Measurements from ENCODE around the gene DEPDC7.

DNA sequence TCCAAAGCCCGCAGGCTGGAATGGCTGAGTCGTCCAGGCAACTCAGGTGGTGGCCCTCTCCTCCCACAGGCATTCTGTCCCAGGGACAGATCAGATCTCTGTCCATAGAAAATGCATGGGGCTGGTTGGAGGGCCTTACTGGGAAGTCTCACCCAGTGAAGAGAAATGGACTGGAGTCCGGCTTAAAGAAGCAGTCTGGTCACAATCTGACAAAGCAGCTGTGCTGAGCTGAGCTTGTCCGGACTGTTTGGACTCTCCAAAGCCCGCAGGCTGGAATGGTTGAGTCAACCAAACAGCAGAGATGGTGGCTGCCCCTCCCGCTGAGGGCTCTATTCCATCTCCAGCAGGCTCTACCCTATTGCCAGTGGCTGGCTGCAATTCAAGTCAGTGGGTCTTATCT, 14.4 kb upstream of the DEPDC7 start:
- TF ChIP-seq TAF1 (IDR thresholded peaks at IDR 0.05; ENCODE audit: control insufficient read depth, extremely low read depth, insufficient read depth, low read length, severe bottlenecking), result no peak
- no peak for TF ChIP-seq HCFC1 (IDR thresholded peaks at IDR 0.05; ENCODE audit: low read depth, low read length)
- TF ChIP-seq, protein P1, sequence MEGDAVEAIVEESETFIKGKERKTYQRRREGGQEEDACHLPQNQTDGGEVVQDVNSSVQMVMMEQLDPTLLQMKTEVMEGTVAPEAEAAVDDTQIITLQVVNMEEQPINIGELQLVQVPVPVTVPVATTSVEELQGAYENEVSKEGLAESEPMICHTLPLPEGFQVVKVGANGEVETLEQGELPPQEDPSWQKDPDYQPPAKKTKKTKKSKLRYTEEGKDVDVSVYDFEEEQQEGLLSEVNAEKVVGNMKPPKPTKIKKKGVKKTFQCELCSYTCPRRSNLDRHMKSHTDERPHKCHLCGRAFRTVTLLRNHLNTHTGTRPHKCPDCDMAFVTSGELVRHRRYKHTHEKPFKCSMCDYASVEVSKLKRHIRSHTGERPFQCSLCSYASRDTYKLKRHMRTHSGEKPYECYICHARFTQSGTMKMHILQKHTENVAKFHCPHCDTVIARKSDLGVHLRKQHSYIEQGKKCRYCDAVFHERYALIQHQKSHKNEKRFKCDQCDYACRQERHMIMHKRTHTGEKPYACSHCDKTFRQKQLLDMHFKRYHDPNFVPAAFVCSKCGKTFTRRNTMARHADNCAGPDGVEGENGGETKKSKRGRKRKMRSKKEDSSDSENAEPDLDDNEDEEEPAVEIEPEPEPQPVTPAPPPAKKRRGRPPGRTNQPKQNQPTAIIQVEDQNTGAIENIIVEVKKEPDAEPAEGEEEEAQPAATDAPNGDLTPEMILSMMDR (IDR thresholded peaks at IDR 0.05 in 2 of 3, conservative IDR thresholded peaks at IDR 0.05 in 1 of 3; ENCODE audit: insufficient read depth in 2 of 3, low read depth in 1 of 3, low read length in 3 of 3), result no peak
- no peak for TF ChIP-seq CBFA2T2 (conservative IDR thresholded peaks at IDR 0.05)
- TF ChIP-seq, protein P2, sequence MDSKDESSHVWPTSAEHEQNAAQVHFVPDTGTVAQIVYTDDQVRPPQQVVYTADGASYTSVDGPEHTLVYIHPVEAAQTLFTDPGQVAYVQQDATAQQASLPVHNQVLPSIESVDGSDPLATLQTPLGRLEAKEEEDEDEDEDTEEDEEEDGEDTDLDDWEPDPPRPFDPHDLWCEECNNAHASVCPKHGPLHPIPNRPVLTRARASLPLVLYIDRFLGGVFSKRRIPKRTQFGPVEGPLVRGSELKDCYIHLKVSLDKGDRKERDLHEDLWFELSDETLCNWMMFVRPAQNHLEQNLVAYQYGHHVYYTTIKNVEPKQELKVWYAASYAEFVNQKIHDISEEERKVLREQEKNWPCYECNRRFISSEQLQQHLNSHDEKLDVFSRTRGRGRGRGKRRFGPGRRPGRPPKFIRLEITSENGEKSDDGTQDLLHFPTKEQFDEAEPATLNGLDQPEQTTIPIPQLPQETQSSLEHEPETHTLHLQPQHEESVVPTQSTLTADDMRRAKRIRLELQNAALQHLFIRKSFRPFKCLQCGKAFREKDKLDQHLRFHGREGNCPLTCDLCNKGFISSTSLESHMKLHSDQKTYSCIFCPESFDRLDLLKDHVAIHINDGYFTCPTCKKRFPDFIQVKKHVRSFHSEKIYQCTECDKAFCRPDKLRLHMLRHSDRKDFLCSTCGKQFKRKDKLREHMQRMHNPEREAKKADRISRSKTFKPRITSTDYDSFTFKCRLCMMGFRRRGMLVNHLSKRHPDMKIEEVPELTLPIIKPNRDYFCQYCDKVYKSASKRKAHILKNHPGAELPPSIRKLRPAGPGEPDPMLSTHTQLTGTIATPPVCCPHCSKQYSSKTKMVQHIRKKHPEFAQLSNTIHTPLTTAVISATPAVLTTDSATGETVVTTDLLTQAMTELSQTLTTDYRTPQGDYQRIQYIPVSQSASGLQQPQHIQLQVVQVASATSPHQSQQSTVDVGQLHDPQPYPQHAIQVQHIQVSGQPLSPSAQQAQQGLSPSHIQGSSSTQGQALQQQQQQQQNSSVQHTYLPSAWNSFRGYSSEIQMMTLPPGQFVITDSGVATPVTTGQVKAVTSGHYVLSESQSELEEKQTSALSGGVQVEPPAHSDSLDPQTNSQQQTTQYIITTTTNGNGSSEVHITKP (IDR thresholded peaks at IDR 0.05; ENCODE audit: partially characterized antibody), result no peak
- TF ChIP-seq POLR2A (conservative IDR thresholded peaks at IDR 0.05), result no peak
- no peak for TF ChIP-seq ZNF707 (CRISPR knock-in tag; conservative IDR thresholded peaks at IDR 0.05)
- TF ChIP-seq FIP1L1 (IDR thresholded peaks at IDR 0.05; ENCODE audit: low read depth, low read length, poor library complexity, severe bottlenecking), result no peak
- TF ChIP-seq RCOR1 (IDR thresholded peaks at IDR 0.05; ENCODE audit: borderline replicate concordance in 1 of 2, low read depth in 2 of 2, low read length in 2 of 2), result no peak
